ENCODE measurements around the gene ZNF792.

DNA sequence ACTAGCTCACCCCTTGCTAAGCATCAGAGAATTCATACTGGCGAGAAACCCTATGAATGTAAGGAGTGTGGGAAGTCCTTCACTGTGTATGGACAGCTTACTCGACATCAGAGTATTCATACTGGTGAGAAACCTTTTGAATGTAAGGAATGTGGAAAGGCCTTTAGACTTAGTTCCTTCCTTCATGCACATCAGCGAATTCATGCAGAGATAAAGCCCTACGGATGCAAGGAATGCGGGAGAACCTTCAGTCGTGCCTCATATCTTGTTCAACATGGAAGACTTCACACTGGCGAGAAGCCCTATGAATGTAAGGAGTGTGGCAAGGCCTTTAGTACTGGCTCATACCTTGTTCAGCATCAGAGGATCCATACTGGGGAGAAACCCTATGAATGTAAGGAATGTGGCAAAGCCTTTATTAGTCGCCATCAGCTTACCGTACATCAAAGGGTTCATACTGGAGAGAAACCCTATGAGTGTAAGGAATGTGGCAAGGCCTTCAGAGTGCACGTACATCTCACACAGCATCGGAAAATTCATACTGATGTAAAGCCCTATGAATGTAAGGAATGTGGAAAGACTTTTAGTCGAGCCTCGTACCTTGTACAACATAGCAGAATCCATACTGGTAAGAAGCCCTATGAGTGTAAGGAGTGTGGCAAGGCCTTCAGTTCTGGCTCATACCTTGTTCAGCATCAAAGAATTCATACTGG is 20.0 kb downstream of the ZNF792 start:
- no peak for TF ChIP-seq POLR2AphosphoS5 (IDR thresholded peaks at IDR 0.05)
- no peak for TF ChIP-seq POLR2A (IDR thresholded peaks at IDR 0.05)
- TF ChIP-seq, protein P1, sequence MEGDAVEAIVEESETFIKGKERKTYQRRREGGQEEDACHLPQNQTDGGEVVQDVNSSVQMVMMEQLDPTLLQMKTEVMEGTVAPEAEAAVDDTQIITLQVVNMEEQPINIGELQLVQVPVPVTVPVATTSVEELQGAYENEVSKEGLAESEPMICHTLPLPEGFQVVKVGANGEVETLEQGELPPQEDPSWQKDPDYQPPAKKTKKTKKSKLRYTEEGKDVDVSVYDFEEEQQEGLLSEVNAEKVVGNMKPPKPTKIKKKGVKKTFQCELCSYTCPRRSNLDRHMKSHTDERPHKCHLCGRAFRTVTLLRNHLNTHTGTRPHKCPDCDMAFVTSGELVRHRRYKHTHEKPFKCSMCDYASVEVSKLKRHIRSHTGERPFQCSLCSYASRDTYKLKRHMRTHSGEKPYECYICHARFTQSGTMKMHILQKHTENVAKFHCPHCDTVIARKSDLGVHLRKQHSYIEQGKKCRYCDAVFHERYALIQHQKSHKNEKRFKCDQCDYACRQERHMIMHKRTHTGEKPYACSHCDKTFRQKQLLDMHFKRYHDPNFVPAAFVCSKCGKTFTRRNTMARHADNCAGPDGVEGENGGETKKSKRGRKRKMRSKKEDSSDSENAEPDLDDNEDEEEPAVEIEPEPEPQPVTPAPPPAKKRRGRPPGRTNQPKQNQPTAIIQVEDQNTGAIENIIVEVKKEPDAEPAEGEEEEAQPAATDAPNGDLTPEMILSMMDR (IDR thresholded peaks at IDR 0.05): no peak
- TF ChIP-seq EP300 (IDR thresholded peaks at IDR 0.05): no peak
